K562 (cell line): ENCODE data around the gene PAX5. TPM values are rescaled to one million over a fixed set of nuclear protein-coding genes. Genes with fewer than 3 reads are reported as not detected.

Experiments
- ATAC-seq: fragments of 200-7000 bp; cut with Tn5 transposase; 3 replicates; pipeline ENCODE4 v1.9.1; 2020; ENCODE audit warnings: moderate library complexity
- BruUV-seq: library from RNA; stranded (reverse); fragments of 400-500 nt; replicated peaks from 2 replicates; lab custom pipeline; 2021; lab: Mats Ljungman, UMichigan
- CTCF ChIA-PET: fragments of 300-600 bp; formaldehyde crosslinking; extraction: SDS; loops from one replicate; lab custom pipeline; 2021; ENCODE audit warnings: low intra/inter-chr PET ratio; lab: Yijun Ruan, JAX
- POLR2A ChIA-PET: fragments of 300-600, 350-650 bp; sonication (Branson Sonifier 250); formaldehyde crosslinking; extraction: SDS; loops from one replicate; lab custom pipeline; 2021; ENCODE audit warnings: antibody characterized with exemption, inconsistent platforms; lab: Yijun Ruan, JAX
- DNase-seq, 4 experiments: peaks; one replicate each; pipeline versions ENCODE4 v3.0.0 to v3.0.0-alpha.2; 2011 to 2018; ENCODE audit warnings: low spot score in 3 of 4, mixed read lengths in 3 of 4; ENCODE audit errors: extremely low read depth in 1 of 4
- FAIRE-seq: peaks from 2 replicates; lab custom pipeline; 2011; peaks lifted over from hg19 to GRCh38; lab: Jason Lieb, UNC
- H2AFZ ChIP-seq: 2 replicates; pipeline ENCODE4 v1.6.0; 2011; ENCODE audit warnings: low read depth, low read length, control low read depth, inconsistent platforms
- H3K27ac ChIP-seq: fragments of 200-600 bp; 3 replicates; pipeline ENCODE4 v1.8.0; 2011; ENCODE audit warnings: low read depth, mild to moderate bottlenecking, control low read depth, inconsistent platforms, low read length, moderate library complexity, mixed read lengths; ENCODE audit errors: extremely low read depth
- H3K27me3 ChIP-seq, 2 experiments: fragments of 300-600 bp in 1 of 2; 2 replicates in 1 of 2; 3 replicates in 1 of 2; pipeline versions ENCODE4 v1.6.0 to v1.8.0; 2011; ENCODE audit warnings: inconsistent platforms in 2 of 2, low read length in 2 of 2, mild to moderate bottlenecking in 1 of 2, mixed read lengths in 1 of 2, moderate library complexity in 1 of 2; ENCODE audit not compliant: control insufficient read depth in 2 of 2, insufficient read depth in 2 of 2
- H3K36me3 ChIP-seq: fragments of 300-600 bp; 3 replicates; pipeline ENCODE4 v1.8.0; 2011; ENCODE audit warnings: mild to moderate bottlenecking, low read length, inconsistent platforms; ENCODE audit not compliant: control insufficient read depth, insufficient read depth
- H3K4me1 ChIP-seq, 2 experiments: fragments of 200-600 bp in 1 of 2; replicated peaks in 1 of 2; 2 replicates in 1 of 2; 3 replicates in 1 of 2; pipeline versions ENCODE4 v1.5.1 to v1.8.0; 2011; ENCODE audit warnings: inconsistent platforms in 2 of 2, low read length in 2 of 2, mild to moderate bottlenecking in 1 of 2, mixed read lengths in 1 of 2, moderate library complexity in 1 of 2; ENCODE audit not compliant: control insufficient read depth in 2 of 2, insufficient read depth in 2 of 2
- H3K4me2 ChIP-seq: 2 replicates; pipeline ENCODE4 v1.6.1; 2011; ENCODE audit warnings: low read length, control low read depth, inconsistent platforms, mixed read lengths; ENCODE audit not compliant: insufficient read depth
- H3K4me3 ChIP-seq: fragments of 200-600 bp; sonication (generic), shearing (Covaris generic); 2 replicates; pipeline ENCODE4 v1.5.1; 2016; ENCODE audit warnings: control low read depth, inconsistent platforms
- H3K79me2 ChIP-seq: fragments of 200-600 bp; 3 replicates; pipeline ENCODE4 v1.8.0; 2011; ENCODE audit warnings: low read length, inconsistent platforms; ENCODE audit not compliant: control insufficient read depth, insufficient read depth
- H3K9ac ChIP-seq, 2 experiments: 2 replicates each; pipeline versions ENCODE4 v1.6.0 to v1.6.1; 2011; ENCODE audit warnings: low read depth in 2 of 2, low read length in 2 of 2, control low read depth in 1 of 2, inconsistent platforms in 1 of 2, mild to moderate bottlenecking in 1 of 2, mixed read lengths in 1 of 2; ENCODE audit not compliant: insufficient read depth in 1 of 2
- H3K9me1 ChIP-seq: one replicate; pipeline ENCODE4 v1.6.0; 2011; ENCODE audit warnings: inconsistent platforms, mild to moderate bottlenecking, low read length, moderate library complexity; ENCODE audit not compliant: control insufficient read depth, insufficient read depth
- H3K9me3 ChIP-seq: replicated peaks from 2 replicates; pipeline ENCODE4 v1.5.1; 2011; ENCODE audit warnings: low read depth, low read length, inconsistent platforms; ENCODE audit not compliant: control insufficient read depth, insufficient read depth
- H4K20me1 ChIP-seq: replicated peaks from 2 replicates; pipeline ENCODE4 v1.6.1; 2011; ENCODE audit warnings: low read length, inconsistent platforms, mixed read lengths; ENCODE audit not compliant: control insufficient read depth, insufficient read depth
- CBFA2T2 ChIP-seq: fragments of 450-650 bp; conservative IDR thresholded peaks from 2 replicates; pipeline ENCODE4 v1.6.1; 2017; ENCODE audit warnings: mild to moderate bottlenecking
- EP400 ChIP-seq: fragments of 450-650 bp; IDR thresholded peaks from 2 replicates; pipeline ENCODE4 v1.6.1; 2017; ENCODE audit warnings: antibody characterized with exemption, mild to moderate bottlenecking, moderate library complexity
- MYNN ChIP-seq, 2 experiments: sonication (generic); formaldehyde crosslinking in 1 of 2; IDR thresholded peaks; 2 replicates each; pipeline versions ENCODE4 v1.5.0 to v1.6.1; 2016 to 2020; ENCODE audit warnings: antibody characterized with exemption in 1 of 2, missing genetic modification reagents in 1 of 2
- TFE3 ChIP-seq: fragments of 450-650 bp; formaldehyde crosslinking; IDR thresholded peaks from 2 replicates; pipeline ENCODE4 v1.4.0; 2020; ENCODE audit warnings: mild to moderate bottlenecking, mixed read lengths
- ZBED1 ChIP-seq: IDR thresholded peaks from 2 replicates; pipeline ENCODE4 v1.6.1; 2014
- ZKSCAN1 ChIP-seq: fragments of 150-350 bp; IDR thresholded peaks from 2 replicates; pipeline ENCODE4 v1.6.1; 2016; ENCODE audit warnings: low read depth, low read length
- ZNF23 ChIP-seq: fragments of 250-450 bp; sonication (Bioruptor Pico); IDR thresholded peaks from 2 replicates; pipeline ENCODE4 v1.4.0; 2020; ENCODE audit warnings: mild to moderate bottlenecking
- ZNF75A ChIP-seq: fragments of 450-650 bp; formaldehyde crosslinking; IDR thresholded peaks from 2 replicates; pipeline ENCODE4 v1.4.0; 2020; ENCODE audit warnings: mild to moderate bottlenecking
- WGBS: fragments of 100-300 bp; shearing (Covaris generic); methylation state at CpG from one replicate; pipeline ENCODE4 v1.1.6; 2016; ENCODE audit warnings: low coverage, mixed read lengths; ENCODE audit not compliant: insufficient coverage; ENCODE audit errors: missing lambda C conversion rate; 5-methylcytosine and 5-hydroxymethylcytosine counted together
- in situ Hi-C: fragments of 300-500 bp; cut with MboI; formaldehyde crosslinking; loops from 4 replicates; pipeline ENCODE4 v1.15.0; 2018; ENCODE audit warnings: inconsistent platforms, mixed read lengths
- intact Hi-C: fragments of 100-400 bp; cut with micrococcal nuclease; formaldehyde crosslinking; loops from 2 replicates; pipeline ENCODE4 v1.14.2; 2022
- polyA plus RNA-seq, 8 experiments: library from polyadenylated mRNA; depleted of rRNA in 4 of 8; stranded (reverse) in 5 of 8; unstranded in 3 of 8; fragments of >200 nt; fragmentation: Nextera tagmentation in 2 of 8; fragmentation: Illumina TruSeq in 1 of 8; extraction: Ambion mirVana in 2 of 8; extraction: Trizol in 1 of 8; gene quantifications; 2 replicates each; pipeline versions ENCODE4 v1.2.1 to v1.2.3, GENCODE V29; 2011 to 2014; ENCODE audit warnings: inconsistent platforms in 1 of 8, missing spikeins in 1 of 8
- total RNA-seq, 7 experiments: library from RNA; depleted of rRNA in 6 of 7; stranded (reverse); fragments of >200 nt in 6 of 7; fragmentation: Illumina TruSeq in 2 of 7; extraction: Trizol in 2 of 7; gene quantifications; 2 replicates each; pipeline versions ENCODE4 v1.2.1 to v1.2.3, GENCODE V29; 2011 to 2021; ENCODE audit warnings: low replicate concordance in 1 of 7
- TF ChIP-seq, protein P1 (sequence below): fragments of 200-800 bp; sonication (Bioruptor generic); IDR thresholded peaks from 2 replicates; pipeline ENCODE4 v1.6.1; 2016; ENCODE audit warnings: missing genetic modification characterization, missing compliant biosample characterization
- TF ChIP-seq, protein P2 (sequence below): fragments of 200-800 bp; sonication (Bioruptor generic); IDR thresholded peaks from 2 replicates; pipeline ENCODE4 v1.6.1; 2017; ENCODE audit warnings: missing genetic modification characterization, missing compliant biosample characterization

Gene PAX5
- total and polyA plus RNA-seq, 9 of the 15 experiments (the other 6 are each of a cell fraction or from before 2014, with no cell fraction given): 0.03 to 0.09 TPM; not detected in 7

GRCh38 chr9:36837431-36838405 is 196.3 kb downstream of the PAX5 start:
- Histone ChIP-seq H3K4me1 (no peaks in the 10 kb centered on the region), H3K9me3 (no peaks in the 10 kb centered on the region), H3K36me3 (no peaks in the 10 kb centered on the region), H3K9ac (no peak overlapping the region), H3K27me3 (peaks cover 0 to 18% of the 10 kb centered on the region in 2 experiments; a peak in 2 of 5 replicates), H3K9me1 (no peaks in the 10 kb centered on the region), H3K4me2 (no peak overlapping the region), H3K4me3 (no peak overlapping the region), H2AFZ (no peak overlapping the region), H4K20me1 (no peaks in the 10 kb centered on the region), H3K79me2 (no peaks in the 10 kb centered on the region), H3K27ac (no peak overlapping the region)
- BruUV-seq: no TSS peak
- ATAC-seq: no peak
- DNase-seq: no peak
- ChIA-PET POLR2A (no interaction called here), CTCF (no interaction called here)
- intact Hi-C loops: no loop called here
- no peak for FAIRE-seq
- in situ Hi-C loops: no loop called here
- 2% methylated on average over 11 of the region's 17 CpGs for WGBS
- no peak for TF ChIP-seq CBFA2T2
- no peak for TF ChIP-seq ZNF75A (CRISPR knock-in tag)
- TF ChIP-seq ZKSCAN1: no peak
- TF ChIP-seq TFE3 (CRISPR knock-in tag): no peak
- TF ChIP-seq, protein P1, sequence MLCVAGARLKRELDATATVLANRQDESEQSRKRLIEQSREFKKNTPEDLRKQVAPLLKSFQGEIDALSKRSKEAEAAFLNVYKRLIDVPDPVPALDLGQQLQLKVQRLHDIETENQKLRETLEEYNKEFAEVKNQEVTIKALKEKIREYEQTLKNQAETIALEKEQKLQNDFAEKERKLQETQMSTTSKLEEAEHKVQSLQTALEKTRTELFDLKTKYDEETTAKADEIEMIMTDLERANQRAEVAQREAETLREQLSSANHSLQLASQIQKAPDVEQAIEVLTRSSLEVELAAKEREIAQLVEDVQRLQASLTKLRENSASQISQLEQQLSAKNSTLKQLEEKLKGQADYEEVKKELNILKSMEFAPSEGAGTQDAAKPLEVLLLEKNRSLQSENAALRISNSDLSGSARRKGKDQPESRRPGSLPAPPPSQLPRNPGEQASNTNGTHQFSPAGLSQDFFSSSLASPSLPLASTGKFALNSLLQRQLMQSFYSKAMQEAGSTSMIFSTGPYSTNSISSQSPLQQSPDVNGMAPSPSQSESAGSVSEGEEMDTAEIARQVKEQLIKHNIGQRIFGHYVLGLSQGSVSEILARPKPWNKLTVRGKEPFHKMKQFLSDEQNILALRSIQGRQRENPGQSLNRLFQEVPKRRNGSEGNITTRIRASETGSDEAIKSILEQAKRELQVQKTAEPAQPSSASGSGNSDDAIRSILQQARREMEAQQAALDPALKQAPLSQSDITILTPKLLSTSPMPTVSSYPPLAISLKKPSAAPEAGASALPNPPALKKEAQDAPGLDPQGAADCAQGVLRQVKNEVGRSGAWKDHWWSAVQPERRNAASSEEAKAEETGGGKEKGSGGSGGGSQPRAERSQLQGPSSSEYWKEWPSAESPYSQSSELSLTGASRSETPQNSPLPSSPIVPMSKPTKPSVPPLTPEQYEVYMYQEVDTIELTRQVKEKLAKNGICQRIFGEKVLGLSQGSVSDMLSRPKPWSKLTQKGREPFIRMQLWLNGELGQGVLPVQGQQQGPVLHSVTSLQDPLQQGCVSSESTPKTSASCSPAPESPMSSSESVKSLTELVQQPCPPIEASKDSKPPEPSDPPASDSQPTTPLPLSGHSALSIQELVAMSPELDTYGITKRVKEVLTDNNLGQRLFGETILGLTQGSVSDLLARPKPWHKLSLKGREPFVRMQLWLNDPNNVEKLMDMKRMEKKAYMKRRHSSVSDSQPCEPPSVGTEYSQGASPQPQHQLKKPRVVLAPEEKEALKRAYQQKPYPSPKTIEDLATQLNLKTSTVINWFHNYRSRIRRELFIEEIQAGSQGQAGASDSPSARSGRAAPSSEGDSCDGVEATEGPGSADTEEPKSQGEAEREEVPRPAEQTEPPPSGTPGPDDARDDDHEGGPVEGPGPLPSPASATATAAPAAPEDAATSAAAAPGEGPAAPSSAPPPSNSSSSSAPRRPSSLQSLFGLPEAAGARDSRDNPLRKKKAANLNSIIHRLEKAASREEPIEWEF (CRISPR knock-in tag): no peak
- no peak for TF ChIP-seq EP400
- TF ChIP-seq MYNN (IDR thresholded peaks at IDR 0.05): no peak
- no peak for TF ChIP-seq MYNN (CRISPR knock-in tag; IDR thresholded peaks at IDR 0.05)
- TF ChIP-seq, protein P2, sequence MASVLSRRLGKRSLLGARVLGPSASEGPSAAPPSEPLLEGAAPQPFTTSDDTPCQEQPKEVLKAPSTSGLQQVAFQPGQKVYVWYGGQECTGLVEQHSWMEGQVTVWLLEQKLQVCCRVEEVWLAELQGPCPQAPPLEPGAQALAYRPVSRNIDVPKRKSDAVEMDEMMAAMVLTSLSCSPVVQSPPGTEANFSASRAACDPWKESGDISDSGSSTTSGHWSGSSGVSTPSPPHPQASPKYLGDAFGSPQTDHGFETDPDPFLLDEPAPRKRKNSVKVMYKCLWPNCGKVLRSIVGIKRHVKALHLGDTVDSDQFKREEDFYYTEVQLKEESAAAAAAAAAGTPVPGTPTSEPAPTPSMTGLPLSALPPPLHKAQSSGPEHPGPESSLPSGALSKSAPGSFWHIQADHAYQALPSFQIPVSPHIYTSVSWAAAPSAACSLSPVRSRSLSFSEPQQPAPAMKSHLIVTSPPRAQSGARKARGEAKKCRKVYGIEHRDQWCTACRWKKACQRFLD (CRISPR knock-in tag): no peak
- no peak for TF ChIP-seq ZNF23 (CRISPR knock-in tag)
- TF ChIP-seq ZBED1: no peak
